Measurements from ENCODE around the gene TWIST2.

The TWIST2 gene

GRCh38 chr2:238922435-238922834 is 74.5 kb downstream of the TWIST2 start:
- TF ChIP-seq SIN3A (IDR thresholded peaks at IDR 0.05; ENCODE audit: borderline replicate concordance, insufficient read depth, low read length), result no peak
- no peak for TF ChIP-seq FOXP2 (optimal IDR thresholded peaks at IDR 0.05; ENCODE audit: borderline replicate concordance, extremely low read depth, extremely low read length, insufficient read depth)
- no peak for TF ChIP-seq TAF1 (IDR thresholded peaks at IDR 0.05; ENCODE audit: borderline replicate concordance, insufficient read depth, low read length)
- no peak for TF ChIP-seq POLR2AphosphoS5 (IDR thresholded peaks at IDR 0.05; ENCODE audit: low read depth, low read length)
- TF ChIP-seq, protein P1, sequence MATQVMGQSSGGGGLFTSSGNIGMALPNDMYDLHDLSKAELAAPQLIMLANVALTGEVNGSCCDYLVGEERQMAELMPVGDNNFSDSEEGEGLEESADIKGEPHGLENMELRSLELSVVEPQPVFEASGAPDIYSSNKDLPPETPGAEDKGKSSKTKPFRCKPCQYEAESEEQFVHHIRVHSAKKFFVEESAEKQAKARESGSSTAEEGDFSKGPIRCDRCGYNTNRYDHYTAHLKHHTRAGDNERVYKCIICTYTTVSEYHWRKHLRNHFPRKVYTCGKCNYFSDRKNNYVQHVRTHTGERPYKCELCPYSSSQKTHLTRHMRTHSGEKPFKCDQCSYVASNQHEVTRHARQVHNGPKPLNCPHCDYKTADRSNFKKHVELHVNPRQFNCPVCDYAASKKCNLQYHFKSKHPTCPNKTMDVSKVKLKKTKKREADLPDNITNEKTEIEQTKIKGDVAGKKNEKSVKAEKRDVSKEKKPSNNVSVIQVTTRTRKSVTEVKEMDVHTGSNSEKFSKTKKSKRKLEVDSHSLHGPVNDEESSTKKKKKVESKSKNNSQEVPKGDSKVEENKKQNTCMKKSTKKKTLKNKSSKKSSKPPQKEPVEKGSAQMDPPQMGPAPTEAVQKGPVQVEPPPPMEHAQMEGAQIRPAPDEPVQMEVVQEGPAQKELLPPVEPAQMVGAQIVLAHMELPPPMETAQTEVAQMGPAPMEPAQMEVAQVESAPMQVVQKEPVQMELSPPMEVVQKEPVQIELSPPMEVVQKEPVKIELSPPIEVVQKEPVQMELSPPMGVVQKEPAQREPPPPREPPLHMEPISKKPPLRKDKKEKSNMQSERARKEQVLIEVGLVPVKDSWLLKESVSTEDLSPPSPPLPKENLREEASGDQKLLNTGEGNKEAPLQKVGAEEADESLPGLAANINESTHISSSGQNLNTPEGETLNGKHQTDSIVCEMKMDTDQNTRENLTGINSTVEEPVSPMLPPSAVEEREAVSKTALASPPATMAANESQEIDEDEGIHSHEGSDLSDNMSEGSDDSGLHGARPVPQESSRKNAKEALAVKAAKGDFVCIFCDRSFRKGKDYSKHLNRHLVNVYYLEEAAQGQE (IDR thresholded peaks at IDR 0.05; ENCODE audit: insufficient read depth in 1 of 2, low read depth in 2 of 2, low read length in 2 of 2), result no peak

DNA sequence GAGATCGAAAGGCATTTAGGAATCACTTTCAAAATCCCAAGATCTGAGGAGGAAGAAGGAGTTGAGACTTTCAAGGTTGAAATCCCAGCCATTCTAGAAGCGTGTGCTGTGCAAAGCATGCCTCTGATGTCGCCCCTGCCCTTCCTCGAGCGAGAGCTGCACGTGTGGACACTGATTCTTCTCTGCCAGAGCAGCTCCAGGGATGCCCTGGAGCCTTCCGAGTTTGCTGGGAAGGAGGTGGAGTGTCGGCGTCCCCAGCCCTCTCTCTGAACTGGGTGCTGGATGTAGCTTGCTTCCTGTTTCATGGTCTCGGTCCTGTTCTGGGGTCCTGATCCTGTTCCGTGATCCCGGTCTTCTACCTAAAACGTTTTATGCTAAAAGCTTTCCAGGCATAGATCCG is 76.1 kb downstream of the TWIST2 start:
- TF ChIP-seq POLR2AphosphoS5 (IDR thresholded peaks at IDR 0.05; ENCODE audit: low read depth, low read length) (no peak), FOXP2 (optimal IDR thresholded peaks at IDR 0.05; ENCODE audit: borderline replicate concordance, extremely low read depth, extremely low read length, insufficient read depth) (no peak), SIN3A (IDR thresholded peaks at IDR 0.05; ENCODE audit: borderline replicate concordance, insufficient read depth, low read length) (no peak), TAF1 (IDR thresholded peaks at IDR 0.05; ENCODE audit: borderline replicate concordance, insufficient read depth, low read length) (no peak)
- TF ChIP-seq, protein P1 (IDR thresholded peaks at IDR 0.05; ENCODE audit: insufficient read depth in 1 of 2, low read depth in 2 of 2, low read length in 2 of 2), result no peak

DNA sequence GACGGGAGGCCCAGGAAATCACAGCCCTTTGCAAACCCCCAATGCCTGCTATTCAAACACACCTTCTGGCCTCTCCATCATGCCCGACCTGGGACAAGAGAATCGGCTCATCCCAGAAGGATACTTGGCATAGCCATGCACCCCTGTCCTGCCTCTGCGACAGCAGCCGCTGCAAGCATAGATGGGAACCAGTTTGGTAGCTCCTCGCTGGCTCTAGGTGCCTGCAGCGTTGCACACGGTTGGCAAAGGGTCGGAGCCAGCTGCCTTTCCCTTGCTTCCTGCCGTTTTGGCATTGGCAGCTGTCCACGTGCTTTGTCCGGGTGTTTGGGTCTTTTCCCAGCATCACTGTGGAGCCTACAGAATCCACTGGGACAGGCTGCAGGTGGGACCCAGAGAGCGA is 76.9 kb downstream of the TWIST2 start:
- TF ChIP-seq FOXP2 (optimal IDR thresholded peaks at IDR 0.05; ENCODE audit: borderline replicate concordance, extremely low read depth, extremely low read length, insufficient read depth), result no peak
- no peak for TF ChIP-seq TAF1 (IDR thresholded peaks at IDR 0.05; ENCODE audit: borderline replicate concordance, insufficient read depth, low read length)
- TF ChIP-seq SIN3A (IDR thresholded peaks at IDR 0.05; ENCODE audit: borderline replicate concordance, insufficient read depth, low read length), result no peak
- TF ChIP-seq, protein P1 (IDR thresholded peaks at IDR 0.05; ENCODE audit: insufficient read depth in 1 of 2, low read depth in 2 of 2, low read length in 2 of 2), result no peak
- TF ChIP-seq POLR2AphosphoS5 (IDR thresholded peaks at IDR 0.05; ENCODE audit: low read depth, low read length), result no peak

DNA sequence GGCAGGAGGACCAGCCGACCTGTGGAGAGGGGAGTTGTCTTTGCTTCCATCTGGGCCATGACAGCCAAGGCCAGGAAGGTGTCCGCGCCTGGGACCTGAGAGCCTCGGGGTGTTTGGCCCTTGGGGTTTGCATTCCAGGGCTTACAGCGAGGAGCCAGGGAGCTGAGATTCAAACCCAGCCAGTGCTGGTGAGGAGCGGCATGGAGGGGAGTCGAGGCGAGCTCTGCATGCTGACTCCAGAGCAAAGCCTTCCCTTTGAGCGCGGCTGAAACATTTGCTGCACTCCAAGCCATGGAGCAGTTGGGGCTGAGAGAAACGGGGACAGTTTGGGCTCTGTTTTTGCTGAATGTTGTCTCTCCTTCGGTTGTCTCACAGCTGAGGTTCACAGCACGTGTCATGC is 77.4 kb downstream of the TWIST2 start:
- TF ChIP-seq SIN3A (IDR thresholded peaks at IDR 0.05; ENCODE audit: borderline replicate concordance, insufficient read depth, low read length) (no peak), POLR2AphosphoS5 (IDR thresholded peaks at IDR 0.05; ENCODE audit: low read depth, low read length) (no peak), FOXP2 (optimal IDR thresholded peaks at IDR 0.05; ENCODE audit: borderline replicate concordance, extremely low read depth, extremely low read length, insufficient read depth) (no peak), TAF1 (IDR thresholded peaks at IDR 0.05; ENCODE audit: borderline replicate concordance, insufficient read depth, low read length) (no peak)
- TF ChIP-seq, protein P1 (IDR thresholded peaks at IDR 0.05; ENCODE audit: insufficient read depth in 1 of 2, low read depth in 2 of 2, low read length in 2 of 2), result no peak
